ENCODE data around the gene SMPD3. TPM values are rescaled to one million over a fixed set of nuclear protein-coding genes. Genes with fewer than 3 reads are reported as not detected.
A peak's percentile ranks its signal among the peaks of the same experiment; 100 is the strongest.
"Not testable (repeated sequence)": the region's sequence is repeated elsewhere in the genome, so short reads cannot be mapped to it uniquely, and the experiment has no call there.

The SMPD3 gene
- polyA plus RNA-seq (2011; rRNA removed) (0.07 and 0.27 TPM in 2 replicates), polyA minus RNA-seq (2011; rRNA and poly(A)+ RNA removed) (0.15 TPM in 1 of 2 replicates, not detected in the other)

DNA sequence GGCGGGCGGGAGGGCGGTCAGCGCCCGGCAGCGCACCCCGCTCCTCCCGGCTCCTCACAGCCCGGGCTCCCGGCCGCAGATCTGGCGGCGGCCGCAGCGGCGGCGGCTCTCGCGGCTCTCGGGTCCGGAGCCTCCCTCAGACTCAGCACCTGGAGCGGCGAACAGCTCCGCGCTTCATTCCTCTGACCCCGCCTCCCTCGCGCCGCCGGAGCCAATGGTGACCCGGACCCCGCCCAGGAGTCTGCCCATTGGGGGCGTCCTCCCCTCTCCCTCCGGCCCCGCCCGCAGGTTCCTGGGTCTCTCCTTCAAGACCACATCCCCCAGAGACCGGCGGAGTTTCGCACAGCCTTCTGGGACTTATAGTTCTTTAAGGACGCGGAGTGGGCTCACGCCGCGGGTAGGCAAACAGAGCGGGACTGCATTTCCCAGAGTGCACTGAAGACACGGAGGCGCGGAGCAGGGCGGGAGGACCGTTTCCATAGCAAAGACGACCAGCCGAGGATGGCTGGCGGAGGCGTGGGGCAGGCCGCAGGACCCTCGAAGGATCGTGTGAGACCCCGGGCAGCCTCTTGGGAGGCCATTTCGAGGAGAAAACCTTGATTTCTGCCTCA lies at the start of gene SMPD3:
Gene SMPD3 (minus strand): TSS at position 149 of the 611 bp plus-strand sequence. CDS start 76,327 bp downstream, outside the sequence.
- POLR2A ChIA-PET = no interaction called here

DNA sequence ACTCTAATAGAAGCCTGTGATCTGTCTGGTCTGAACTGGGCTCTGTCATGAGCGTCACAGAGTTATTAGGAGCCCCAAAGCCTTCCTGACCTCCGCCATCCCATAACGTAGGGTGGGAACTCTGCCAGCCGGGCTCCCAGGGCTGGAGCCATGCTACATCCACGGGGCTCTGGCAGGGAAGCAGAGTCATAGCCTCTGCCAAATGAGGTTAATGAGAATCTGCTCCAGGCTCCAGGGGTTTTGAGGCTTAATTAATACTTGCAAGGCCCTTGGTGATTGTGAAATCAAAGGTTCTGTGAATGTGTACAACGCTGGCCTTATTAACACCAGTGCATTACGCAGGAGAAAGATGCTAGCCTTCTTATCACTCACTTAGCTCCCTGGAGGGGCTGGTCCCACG lies 48.4 kb upstream of the SMPD3 start:
- Histone ChIP-seq H3K36me3 (ENCODE audit: control insufficient read depth, insufficient read depth, low read length) (no peaks in the 10 kb centered on the region), H3K27me3 (ENCODE audit: control insufficient read depth, insufficient read depth, low read length) (no peaks in the 10 kb centered on the region), H3K4me3 (ENCODE audit: low read depth, low read length) (no peak overlapping the region)
- CTCF ChIA-PET = interaction anchor here (0.6 to 0.9 kb wide), 2 partner anchors 13 to 24 kb away, joined by 4 to 5 read pairs; no protein-coding TSS in a partner anchor
- TF ChIP-seq, protein P1, sequence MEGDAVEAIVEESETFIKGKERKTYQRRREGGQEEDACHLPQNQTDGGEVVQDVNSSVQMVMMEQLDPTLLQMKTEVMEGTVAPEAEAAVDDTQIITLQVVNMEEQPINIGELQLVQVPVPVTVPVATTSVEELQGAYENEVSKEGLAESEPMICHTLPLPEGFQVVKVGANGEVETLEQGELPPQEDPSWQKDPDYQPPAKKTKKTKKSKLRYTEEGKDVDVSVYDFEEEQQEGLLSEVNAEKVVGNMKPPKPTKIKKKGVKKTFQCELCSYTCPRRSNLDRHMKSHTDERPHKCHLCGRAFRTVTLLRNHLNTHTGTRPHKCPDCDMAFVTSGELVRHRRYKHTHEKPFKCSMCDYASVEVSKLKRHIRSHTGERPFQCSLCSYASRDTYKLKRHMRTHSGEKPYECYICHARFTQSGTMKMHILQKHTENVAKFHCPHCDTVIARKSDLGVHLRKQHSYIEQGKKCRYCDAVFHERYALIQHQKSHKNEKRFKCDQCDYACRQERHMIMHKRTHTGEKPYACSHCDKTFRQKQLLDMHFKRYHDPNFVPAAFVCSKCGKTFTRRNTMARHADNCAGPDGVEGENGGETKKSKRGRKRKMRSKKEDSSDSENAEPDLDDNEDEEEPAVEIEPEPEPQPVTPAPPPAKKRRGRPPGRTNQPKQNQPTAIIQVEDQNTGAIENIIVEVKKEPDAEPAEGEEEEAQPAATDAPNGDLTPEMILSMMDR (IDR thresholded peaks at IDR 0.05; ENCODE audit: insufficient read depth, low read depth, low read length) = no peak
- DNase-seq (ENCODE audit: low read depth) = no peak
- POLR2A ChIA-PET = no interaction called here

More for the DNA sequence above, at the start of gene SMPD3:
- Histone ChIP-seq H3K4me3 (ENCODE audit: low read depth, low read length) (peak within 1 kb of the TSS; percentile 45), H3K27me3 (ENCODE audit: control insufficient read depth, insufficient read depth, low read length) (peaks cover 9% of the 10 kb centered on the region), H3K36me3 (ENCODE audit: control insufficient read depth, insufficient read depth, low read length) (no peaks in the 10 kb centered on the region)
- CTCF ChIA-PET = interaction anchor here (1.0 to 7.4 kb wide), 2 partner anchors 61 to 72 kb away, joined by 3 to 65 read pairs; no protein-coding TSS in a partner anchor
- peak; percentile 90 for DNase-seq (ENCODE audit: low read depth)
- TF ChIP-seq, protein P1 (IDR thresholded peaks at IDR 0.05; ENCODE audit: insufficient read depth, low read depth, low read length) = no peak

DNA sequence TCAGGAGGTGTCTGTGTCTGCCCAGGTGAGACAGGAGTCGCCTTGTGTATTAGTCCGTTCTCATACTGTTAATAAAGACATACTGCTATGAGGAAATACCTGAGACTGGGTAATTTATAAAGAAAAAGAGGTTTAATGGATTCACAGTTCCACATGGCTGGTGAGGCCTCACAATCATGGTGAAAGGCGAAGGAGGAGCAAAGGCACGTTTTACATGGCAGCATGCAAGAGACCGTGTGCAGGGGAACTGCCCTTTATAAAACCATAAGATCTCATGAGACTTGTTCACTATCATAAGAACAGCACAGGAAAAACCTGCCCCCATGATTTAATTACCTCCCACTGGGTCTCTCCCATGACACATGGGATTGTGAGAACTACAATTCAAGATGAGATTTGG lies 46.0 kb upstream of the SMPD3 start:
- H3K36me3 ChIP-seq (ENCODE audit: control insufficient read depth, insufficient read depth, low read length); POLR2A ChIA-PET; H3K4me3 ChIP-seq (ENCODE audit: low read depth, low read length); H3K27me3 ChIP-seq (ENCODE audit: control insufficient read depth, insufficient read depth, low read length); DNase-seq (ENCODE audit: low read depth): not testable (repeated sequence)
- CTCF ChIA-PET = interaction anchor here (1.0 to 1.5 kb wide), 3 partner anchors 15 to 250 kb away, joined by 3 to 4 read pairs (median 3); no protein-coding TSS in a partner anchor

DNA sequence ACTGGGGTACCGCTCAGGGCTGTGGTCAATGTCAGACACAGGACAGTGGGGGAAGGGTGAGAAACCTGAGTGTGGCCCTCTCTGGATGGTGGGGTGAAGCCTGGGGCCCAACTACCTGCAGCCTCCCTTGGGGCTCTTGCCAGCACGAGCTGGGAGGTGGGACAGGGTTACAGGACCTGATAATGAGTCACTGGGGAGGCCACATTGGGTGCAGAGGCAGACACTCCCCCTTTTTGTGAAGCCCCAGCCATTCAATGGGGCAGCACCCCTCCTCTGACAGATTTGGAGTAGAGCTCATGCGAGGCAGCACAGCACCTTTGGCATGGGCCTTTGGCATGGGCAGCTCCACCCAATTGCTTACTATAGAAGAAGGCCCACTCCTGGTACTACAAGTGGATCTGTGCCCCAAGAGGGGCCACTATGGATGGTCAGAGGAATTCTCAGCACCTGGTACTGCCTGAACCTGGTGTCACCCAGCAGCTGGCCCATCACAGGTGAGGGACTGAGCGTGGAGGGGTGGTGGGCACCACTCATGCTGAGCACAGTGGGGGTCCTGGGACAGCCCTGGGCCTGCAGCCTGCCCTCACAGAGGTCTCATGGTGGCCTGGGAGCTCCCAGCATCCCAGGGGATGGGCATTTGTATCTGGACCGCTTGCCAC lies 45.2 kb upstream of the SMPD3 start:
- Histone ChIP-seq H3K27me3 (ENCODE audit: control insufficient read depth, insufficient read depth, low read length) (no peaks in the 10 kb centered on the region; the same call in 1 of the 2 replicates), H3K36me3 (ENCODE audit: control insufficient read depth, insufficient read depth, low read length) (no peaks in the 10 kb centered on the region), H3K4me3 (ENCODE audit: low read depth, low read length) (no peak overlapping the region)
- DNase-seq (ENCODE audit: low read depth) = no peak
- TF ChIP-seq, protein P1 (IDR thresholded peaks at IDR 0.05; ENCODE audit: insufficient read depth, low read depth, low read length) = no peak
- ChIA-PET CTCF (no interaction called here), POLR2A (no interaction called here)

DNA sequence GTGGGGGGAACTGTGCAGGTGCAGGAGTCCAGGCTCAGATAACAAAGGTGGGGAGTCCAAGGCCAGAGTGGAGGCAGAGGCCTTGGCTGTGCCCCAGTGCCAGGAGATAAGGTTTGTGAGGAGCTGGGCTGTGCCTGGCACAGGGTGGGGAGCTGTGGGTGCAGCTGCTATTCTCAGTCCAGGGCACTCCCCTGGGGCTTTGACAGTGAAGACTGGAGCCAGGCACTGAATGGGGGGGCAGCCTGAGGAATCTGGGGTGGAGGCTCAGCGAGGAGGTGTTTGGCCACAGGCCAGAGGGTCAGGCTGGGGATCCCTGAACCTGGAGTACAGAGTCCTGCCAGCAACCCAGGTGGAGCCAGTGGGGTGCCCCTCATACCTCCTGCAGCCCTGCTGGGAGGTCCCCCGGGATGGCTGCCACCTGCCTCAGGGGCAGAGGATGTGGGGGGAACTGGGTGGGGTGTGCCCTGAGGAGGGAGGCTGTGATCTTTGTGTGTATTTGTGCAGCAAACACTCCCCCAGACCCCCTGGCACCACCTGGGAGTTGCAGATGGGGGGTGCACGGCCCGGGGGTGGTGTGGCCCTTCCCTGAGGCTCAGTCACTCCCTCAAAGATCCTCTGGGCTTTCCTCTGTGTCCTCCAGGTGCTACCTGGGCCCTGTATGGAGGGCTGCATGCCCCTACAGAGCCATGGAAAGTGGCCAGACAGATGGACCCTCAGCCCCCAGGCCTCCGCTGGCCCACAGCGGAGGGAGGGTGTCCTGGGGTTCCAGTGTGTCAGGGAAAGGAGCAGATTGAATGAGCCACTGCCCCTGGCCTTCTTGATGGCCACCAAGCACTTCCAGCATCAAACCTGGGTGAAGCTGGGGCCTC lies 44.5 kb upstream of the SMPD3 start:
- no peak for DNase-seq (ENCODE audit: low read depth)
- Histone ChIP-seq H3K27me3 (ENCODE audit: control insufficient read depth, insufficient read depth, low read length) (no peaks in the 10 kb centered on the region; the same call in 1 of the 2 replicates), H3K4me3 (ENCODE audit: low read depth, low read length) (no peak overlapping the region), H3K36me3 (ENCODE audit: control insufficient read depth, insufficient read depth, low read length) (no peaks in the 10 kb centered on the region)
- TF ChIP-seq, protein P1 (IDR thresholded peaks at IDR 0.05; ENCODE audit: insufficient read depth, low read depth, low read length) = no peak
- ChIA-PET CTCF (no interaction called here), POLR2A (no interaction called here)
